Kidney epithelial cell (primary cell): ENCODE results near the gene WDR36. TPM values are rescaled to one million over a fixed set of nuclear protein-coding genes. Genes with fewer than 3 reads are reported as not detected.
A peak's percentile ranks its signal among the peaks of the same experiment; 100 is the strongest.

ENCODE experiments used
- DNase-seq: peaks from one replicate; pipeline ENCODE4 v3.0.0-alpha.2; 2010; ENCODE audit warnings: low read depth
- H3K27me3 ChIP-seq: 2 replicates; pipeline ENCODE4 v1.6.0; 2011; ENCODE audit warnings: low read length; ENCODE audit not compliant: control insufficient read depth, insufficient read depth
- H3K36me3 ChIP-seq: 2 replicates; pipeline ENCODE4 v1.5.1; 2011; ENCODE audit warnings: low read length; ENCODE audit not compliant: control insufficient read depth, insufficient read depth
- H3K4me3 ChIP-seq: 2 replicates; pipeline ENCODE4 v1.5.1; 2011; ENCODE audit warnings: low read depth, mild to moderate bottlenecking, control low read depth, low read length
- total RNA-seq: library from RNA; depleted of rRNA; stranded (reverse); fragments of >200 nt; gene quantifications from 2 replicates; pipeline ENCODE4 v1.2.3, GENCODE V29; 2015
- TF ChIP-seq, protein P1 (sequence below): IDR thresholded peaks from 2 replicates; pipeline ENCODE4 v1.5.1; 2011; ENCODE audit warnings: mild to moderate bottlenecking, moderate library complexity, low read length, control low read depth, inconsistent platforms; ENCODE audit not compliant: insufficient read depth, poor library complexity, severe bottlenecking

Gene WDR36
- total RNA-seq, 1 donor from 2014 or later = 35.7 TPM

- no peak for DNase-seq
- TF ChIP-seq, protein P1, sequence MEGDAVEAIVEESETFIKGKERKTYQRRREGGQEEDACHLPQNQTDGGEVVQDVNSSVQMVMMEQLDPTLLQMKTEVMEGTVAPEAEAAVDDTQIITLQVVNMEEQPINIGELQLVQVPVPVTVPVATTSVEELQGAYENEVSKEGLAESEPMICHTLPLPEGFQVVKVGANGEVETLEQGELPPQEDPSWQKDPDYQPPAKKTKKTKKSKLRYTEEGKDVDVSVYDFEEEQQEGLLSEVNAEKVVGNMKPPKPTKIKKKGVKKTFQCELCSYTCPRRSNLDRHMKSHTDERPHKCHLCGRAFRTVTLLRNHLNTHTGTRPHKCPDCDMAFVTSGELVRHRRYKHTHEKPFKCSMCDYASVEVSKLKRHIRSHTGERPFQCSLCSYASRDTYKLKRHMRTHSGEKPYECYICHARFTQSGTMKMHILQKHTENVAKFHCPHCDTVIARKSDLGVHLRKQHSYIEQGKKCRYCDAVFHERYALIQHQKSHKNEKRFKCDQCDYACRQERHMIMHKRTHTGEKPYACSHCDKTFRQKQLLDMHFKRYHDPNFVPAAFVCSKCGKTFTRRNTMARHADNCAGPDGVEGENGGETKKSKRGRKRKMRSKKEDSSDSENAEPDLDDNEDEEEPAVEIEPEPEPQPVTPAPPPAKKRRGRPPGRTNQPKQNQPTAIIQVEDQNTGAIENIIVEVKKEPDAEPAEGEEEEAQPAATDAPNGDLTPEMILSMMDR = no peak
- Histone ChIP-seq H3K36me3 (no peaks in the 10 kb centered on the region), H3K27me3 (no peaks in the 10 kb centered on the region), H3K4me3 (no peak overlapping the region)
Measured at GRCh38 chr5:111153483-111153882, 61.3 kb downstream of the WDR36 start.

DNA sequence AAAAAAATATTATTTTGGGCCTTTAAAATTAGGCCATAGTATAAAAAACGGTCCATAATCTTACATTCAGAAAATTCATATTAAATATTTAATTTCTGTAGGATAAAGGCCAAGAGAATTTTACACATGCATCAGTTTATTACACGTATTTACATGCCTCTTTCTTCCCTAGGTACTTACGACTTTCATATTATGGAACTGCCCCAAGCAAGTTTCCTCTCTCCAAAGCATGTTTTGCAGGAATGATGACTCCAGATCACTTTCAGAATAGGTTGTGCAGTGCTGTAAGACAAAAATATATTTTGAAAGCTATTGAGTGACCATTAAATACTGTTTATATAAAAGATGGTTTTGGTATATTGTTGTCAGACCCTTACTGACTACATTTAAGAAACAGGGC lies 61.8 kb downstream of the WDR36 start:
- no peak for DNase-seq
- TF ChIP-seq, protein P1 = no peak
- no peaks in the 10 kb centered on the region for H3K36me3 ChIP-seq
- H3K27me3 ChIP-seq = no peaks in the 10 kb centered on the region
- no peak overlapping the region for H3K4me3 ChIP-seq

DNA sequence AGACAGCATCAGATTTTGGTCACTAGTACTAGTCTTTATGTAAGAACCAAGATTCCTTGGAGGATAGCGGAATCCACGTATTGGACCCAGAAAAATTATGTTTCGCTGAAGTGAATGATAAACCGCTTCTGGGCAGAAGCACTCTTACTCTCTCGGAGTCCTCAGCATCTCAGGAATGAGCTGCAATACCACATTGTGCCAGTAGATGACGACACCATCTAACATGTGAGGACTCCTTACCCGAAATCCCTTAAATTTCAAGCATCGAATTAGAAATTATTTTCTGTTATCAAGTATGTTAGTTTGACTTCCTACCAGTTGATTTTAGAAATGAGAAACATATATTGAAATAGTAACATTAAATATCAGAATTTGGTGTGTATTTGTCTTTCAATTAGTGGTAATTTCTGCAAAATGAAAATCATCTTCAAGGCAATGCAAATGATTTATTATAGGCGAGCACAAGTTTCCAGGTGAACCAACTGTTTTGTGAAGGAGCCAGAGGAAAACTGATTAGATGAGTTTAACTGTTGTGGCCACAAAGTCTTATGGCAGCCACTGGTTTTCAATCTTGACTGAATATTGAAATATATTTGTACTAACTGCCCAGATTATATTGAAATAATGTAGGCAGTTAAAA lies 66.1 kb downstream of the WDR36 start:
- H3K27me3 ChIP-seq = no peaks in the 10 kb centered on the region
- DNase-seq = peak; percentile 26
- H3K36me3 ChIP-seq = no peaks in the 10 kb centered on the region
- TF ChIP-seq, protein P1 = peak; percentile 100
- H3K4me3 ChIP-seq = no peak overlapping the region

DNA sequence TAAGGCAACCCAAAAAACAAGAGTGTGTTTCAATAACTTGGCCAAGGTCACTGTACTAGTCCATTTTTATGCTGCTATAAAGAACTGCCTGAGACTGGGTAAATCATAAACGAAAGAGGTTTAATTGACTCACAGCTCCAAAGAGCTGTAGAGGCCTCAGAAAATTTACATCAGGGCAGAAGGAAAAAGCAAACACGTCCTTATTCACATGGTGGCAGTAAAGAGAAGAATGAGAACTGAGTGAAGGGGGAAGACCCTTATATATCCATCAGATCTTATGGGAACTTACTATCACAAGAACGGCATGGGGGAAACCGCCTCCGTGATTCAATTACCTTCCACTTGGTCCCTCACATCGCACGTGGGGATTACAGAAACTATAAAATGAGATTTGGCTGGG lies 67.7 kb downstream of the WDR36 start:
- no peak for DNase-seq
- TF ChIP-seq, protein P1 = peak; percentile 16
- H3K27me3 ChIP-seq = no peaks in the 10 kb centered on the region
- H3K36me3 ChIP-seq = no peaks in the 10 kb centered on the region
- no peak overlapping the region for H3K4me3 ChIP-seq

- no peaks in the 10 kb centered on the region for H3K27me3 ChIP-seq
- DNase-seq = no peak
- TF ChIP-seq, protein P1 = no peak
- H3K4me3 ChIP-seq = no peak overlapping the region
- no peaks in the 10 kb centered on the region for H3K36me3 ChIP-seq
Measured at GRCh38 chr5:111163000-111163399, 70.9 kb downstream of the WDR36 start.

GRCh38 chr5:111165058-111165457 lies 72.9 kb downstream of the WDR36 start:
- no peak for DNase-seq
- Histone ChIP-seq H3K36me3 (no peaks in the 10 kb centered on the region), H3K4me3 (no peak overlapping the region), H3K27me3 (no peaks in the 10 kb centered on the region)
- TF ChIP-seq, protein P1 = no peak
